ENCODE results near the gene ALDH1L1.

- TF ChIP-seq CTCF (IDR thresholded peaks at IDR 0.05) (no peak), EZH2 (IDR thresholded peaks at IDR 0.05; ENCODE audit: borderline replicate concordance, insufficient read depth, low read depth, low read length, poor library complexity, severe bottlenecking) (no peak)
These were observed 116.9 kb downstream of the ALDH1L1 start for GRCh38 chr3:126063358-126063965.
